Breast epithelium (tissue), 3 donors: ENCODE measurements around the gene ARHGAP15.

Experiments
- CTCF ChIP-seq, 3 donors: fragments of 450-650 bp; IDR thresholded peaks; one replicate each; pipeline ENCODE4 v1.5.1; 2016 to 2017; ENCODE audit warnings: antibody characterized with exemption in 3 of 3, mild to moderate bottlenecking in 3 of 3, moderate library complexity in 3 of 3
- POLR2A ChIP-seq: fragments of 450-650 bp; IDR thresholded peaks from one replicate; pipeline ENCODE4 v1.6.1; 2016; ENCODE audit warnings: antibody characterized with exemption, mild to moderate bottlenecking, moderate library complexity
- POLR2AphosphoS5 ChIP-seq, 3 donors: sonication (generic); formaldehyde crosslinking; IDR thresholded peaks; one replicate each; pipeline ENCODE4 v1.6.1; 2017; ENCODE audit warnings: antibody characterized with exemption in 3 of 3

- TF ChIP-seq CTCF (IDR thresholded peaks at IDR 0.05) (no peak), POLR2A (no peak), POLR2AphosphoS5 (IDR thresholded peaks at IDR 0.05) (no peak)
Observed at GRCh38 chr2:143230506-143231253, 101.5 kb downstream of the ARHGAP15 start.
